ENCODE measurements around the gene FGD5. TPM values are rescaled to one million over a fixed set of nuclear protein-coding genes. Genes with fewer than 3 reads are reported as not detected.

FGD5 gene
- total and polyA plus RNA-seq, 12 donors: 8.9 to 23.4 (median 15.9) TPM

- no peaks in the 10 kb centered on the region for H3K36me3 ChIP-seq
- H3K9me3 ChIP-seq: peaks cover 0 to 17% (median 8%) of the 10 kb centered on the region in 11 donors
- H3K27me3 ChIP-seq: no peaks in the 10 kb centered on the region
- no peak for TF ChIP-seq CTCF (IDR thresholded peaks at IDR 0.05)
- ATAC-seq: no peak
- no peak overlapping the region for H3K4me3 ChIP-seq
- intact Hi-C loops (cut with DNase I): no loop called here
- WGBS, 2 donors: 87 to 89% methylated on average over 12 of the region's 12 CpGs
- DNase-seq: no peak
- no peak overlapping the region for H3K27ac ChIP-seq
- no peaks in the 10 kb centered on the region for H3K4me1 ChIP-seq
These were observed 44.3 kb upstream of the FGD5 start for GRCh38 chr3:14774431-14774830.

GRCh38 chr3:14775011-14775410 is 43.8 kb upstream of the FGD5 start:
- peaks cover 0 to 23% (median 8%) of the 10 kb centered on the region in 11 donors for H3K9me3 ChIP-seq
- 91 to 92% methylated on average over 7 of the region's 7 CpGs for WGBS, 2 donors
- TF ChIP-seq CTCF (IDR thresholded peaks at IDR 0.05): no peak
- no peak overlapping the region for H3K27ac ChIP-seq
- intact Hi-C loops (cut with DNase I): loop anchor here in 2 of 10 donors (5.0 kb wide), 2 partner anchors 98 to 103 kb away; partner anchors contain the start of gene C3orf20 (in 1 of the 2)
- ATAC-seq (no peak), DNase-seq (no peak)
- no peak overlapping the region for H3K4me3 ChIP-seq
- H3K4me1 ChIP-seq: no peaks in the 10 kb centered on the region
- no peaks in the 10 kb centered on the region for H3K36me3 ChIP-seq
- no peaks in the 10 kb centered on the region for H3K27me3 ChIP-seq

GRCh38 chr3:14775563-14775962 is 43.2 kb upstream of the FGD5 start:
- intact Hi-C loops (cut with DNase I): loop anchor here in 2 of 10 donors (5.0 kb wide), 2 partner anchors 98 to 103 kb away; partner anchors contain the start of gene C3orf20 (in 1 of the 2)
- 86 to 89% methylated on average over 4 of the region's 4 CpGs for WGBS, 2 donors
- no peaks in the 10 kb centered on the region for H3K36me3 ChIP-seq
- no peak overlapping the region for H3K27ac ChIP-seq
- TF ChIP-seq CTCF (IDR thresholded peaks at IDR 0.05): no peak
- DNase-seq: no peak
- no peak for ATAC-seq
- no peaks in the 10 kb centered on the region for H3K27me3 ChIP-seq
- no peak overlapping the region for H3K4me3 ChIP-seq
- H3K9me3 ChIP-seq: peaks cover 0 to 25% (median 8%) of the 10 kb centered on the region in 11 donors
- H3K4me1 ChIP-seq: no peaks in the 10 kb centered on the region

- no peaks in the 10 kb centered on the region for H3K27me3 ChIP-seq
- no peaks in the 10 kb centered on the region for H3K36me3 ChIP-seq
- peaks cover 0 to 5% (median 0%) of the 10 kb centered on the region in 9 donors for H3K4me1 ChIP-seq
- DNase-seq (no peak), ATAC-seq (no peak)
- no peak overlapping the region for H3K27ac ChIP-seq
- H3K4me3 ChIP-seq: no peak overlapping the region
- no peak for TF ChIP-seq CTCF (IDR thresholded peaks at IDR 0.05)
- intact Hi-C loops (cut with DNase I): loop anchor here in 2 of 10 donors (5.0 kb wide), 2 partner anchors 102 to 107 kb away; partner anchors contain the start of gene C3orf20 (in 1 of the 2)
- H3K9me3 ChIP-seq: peaks cover 0 to 25% (median 8%) of the 10 kb centered on the region in 11 donors
- WGBS, 2 donors: 97 to 98% methylated on average over 2 of the region's 2 CpGs
These were observed 39.6 kb upstream of the FGD5 start for GRCh38 chr3:14779069-14779685.
